HK-2 (cell line): ENCODE results near the gene PLSCR2.
"Not testable (repeated sequence)": the region's sequence is repeated elsewhere in the genome, so short reads cannot be mapped to it uniquely, and the experiment has no call there.

Experiments
- DNase-seq: peaks from one replicate; pipeline ENCODE4 v3.0.0-alpha.2; 2018; ENCODE audit not compliant: unreplicated experiment

The PLSCR2 gene

DNA sequence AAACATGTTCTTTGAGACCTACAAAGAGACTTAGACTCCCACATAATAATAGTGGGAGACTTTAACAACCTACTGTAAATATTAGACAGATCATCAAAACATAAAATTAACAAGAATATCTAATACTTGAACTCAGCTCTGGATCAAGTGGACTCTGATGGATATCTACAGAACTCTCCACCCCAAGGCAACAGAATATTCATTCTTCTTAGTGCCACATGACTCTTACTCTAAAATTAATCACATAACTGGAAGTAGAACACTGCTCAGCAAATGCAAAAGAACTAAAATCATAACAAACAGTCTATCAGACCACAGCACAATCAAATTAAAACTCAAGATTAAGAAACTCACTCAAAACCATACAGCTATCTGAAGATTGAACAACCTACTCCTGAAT lies 15.9 kb upstream of the PLSCR2 start:
- no peak for DNase-seq

DNA sequence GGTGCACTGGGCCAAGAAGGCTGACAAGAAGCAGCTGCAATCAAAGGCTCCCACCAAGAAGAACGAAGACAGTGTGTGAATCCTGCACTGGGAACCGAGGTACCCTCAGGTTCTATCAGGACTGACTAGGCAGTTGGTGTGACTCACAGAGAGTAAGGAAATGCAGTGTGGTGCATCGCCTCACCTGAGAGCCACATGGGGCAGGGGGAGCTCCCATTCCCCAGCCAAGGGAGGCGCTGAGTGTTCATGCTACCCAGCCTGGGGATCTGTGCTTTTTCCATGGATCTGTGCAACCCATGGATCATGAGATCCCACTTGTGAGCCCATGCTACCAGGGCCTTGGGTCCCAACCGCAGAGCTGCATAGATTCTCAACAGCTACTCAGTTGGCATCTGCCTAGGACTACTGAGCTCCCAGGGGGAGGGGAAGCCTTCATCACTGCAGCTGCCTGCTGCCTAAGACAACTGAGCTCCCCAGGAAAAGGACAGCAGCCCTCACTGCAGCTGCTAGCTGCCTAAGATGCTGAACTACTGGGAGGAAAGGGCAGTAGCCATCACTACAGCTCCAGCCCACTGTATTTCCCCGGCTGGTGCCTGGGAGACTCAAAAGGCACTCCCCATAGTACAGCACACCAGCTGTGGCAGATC lies 6.9 kb upstream of the PLSCR2 start:
- DNase-seq: no peak

DNA sequence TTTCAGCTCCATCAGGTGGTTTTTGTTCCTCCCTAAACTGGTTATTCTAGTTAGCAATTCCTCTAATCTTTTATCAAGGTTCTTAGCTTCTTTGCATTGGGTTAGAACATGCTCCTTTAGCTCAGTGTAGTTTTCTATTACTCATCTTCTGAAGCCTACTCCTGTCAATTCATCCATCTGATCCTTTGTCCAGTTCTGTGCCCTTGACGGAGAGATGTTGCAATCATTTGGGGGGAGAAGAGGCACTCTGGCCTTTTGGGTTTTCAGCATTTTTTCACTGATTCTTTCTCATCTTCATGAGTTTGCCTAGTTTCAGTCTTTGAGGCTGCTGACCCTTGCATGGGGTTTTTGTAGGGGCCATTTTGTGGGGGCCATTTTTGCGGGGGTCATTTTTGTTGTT lies 5.6 kb upstream of the PLSCR2 start:
- not testable (repeated sequence) for DNase-seq

DNA sequence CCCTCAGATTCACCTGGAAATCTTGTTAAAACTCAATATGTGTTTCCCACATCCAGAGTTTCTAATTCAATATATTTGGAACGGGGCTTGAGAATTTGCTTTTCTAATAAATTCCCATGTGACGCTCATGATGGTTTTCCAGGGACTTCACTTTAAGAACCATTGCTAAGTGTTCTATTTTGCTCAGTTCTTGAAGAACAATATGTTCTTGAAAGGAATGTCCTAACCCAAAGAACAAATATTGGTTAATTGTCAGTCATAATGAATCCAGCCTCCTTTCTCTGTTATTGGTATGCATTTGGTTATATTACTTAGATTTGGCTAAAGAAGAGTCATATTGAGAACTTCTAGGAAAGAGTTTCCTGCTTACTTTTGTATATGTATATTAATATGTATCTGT lies 4.4 kb upstream of the PLSCR2 start:
- no peak for DNase-seq

DNA sequence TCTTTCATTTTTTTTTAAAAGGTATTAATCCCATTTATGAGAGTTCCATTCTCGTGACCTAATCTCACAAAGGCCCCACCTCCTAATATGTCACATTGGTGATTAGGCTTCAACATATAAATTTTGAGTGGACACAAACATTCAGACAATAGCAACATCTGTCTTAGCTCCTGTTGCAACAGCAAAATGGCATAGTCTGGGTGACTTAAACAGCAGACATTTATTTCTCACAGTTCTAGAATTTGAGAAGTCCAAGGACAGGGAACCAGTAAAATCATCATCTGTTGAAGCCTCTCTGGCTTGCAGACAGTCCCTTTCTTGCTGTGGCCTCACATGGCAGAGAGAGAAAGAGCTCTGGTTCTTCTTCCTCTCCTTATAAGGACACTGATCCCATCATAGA lies 3.2 kb upstream of the PLSCR2 start:
- DNase-seq: no peak

DNA sequence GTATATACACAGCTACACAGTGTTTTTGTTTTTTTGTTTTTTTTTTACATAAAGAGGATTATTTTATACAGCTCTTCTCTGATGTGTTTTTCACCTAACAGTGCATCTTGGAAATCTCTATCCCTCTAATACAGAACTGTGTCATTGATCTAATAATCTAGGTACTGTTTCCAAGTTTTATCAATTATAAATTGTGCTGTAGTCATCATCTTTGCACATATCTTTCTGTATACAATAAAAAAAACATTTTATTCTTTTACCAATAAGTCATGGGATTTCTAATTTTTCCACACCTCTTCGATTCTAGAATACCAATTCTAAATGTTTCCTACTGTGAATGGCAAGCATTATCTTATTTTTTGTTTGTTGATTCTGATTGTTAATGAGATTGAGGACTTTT lies 1.7 kb upstream of the PLSCR2 start:
- DNase-seq: no peak

DNA sequence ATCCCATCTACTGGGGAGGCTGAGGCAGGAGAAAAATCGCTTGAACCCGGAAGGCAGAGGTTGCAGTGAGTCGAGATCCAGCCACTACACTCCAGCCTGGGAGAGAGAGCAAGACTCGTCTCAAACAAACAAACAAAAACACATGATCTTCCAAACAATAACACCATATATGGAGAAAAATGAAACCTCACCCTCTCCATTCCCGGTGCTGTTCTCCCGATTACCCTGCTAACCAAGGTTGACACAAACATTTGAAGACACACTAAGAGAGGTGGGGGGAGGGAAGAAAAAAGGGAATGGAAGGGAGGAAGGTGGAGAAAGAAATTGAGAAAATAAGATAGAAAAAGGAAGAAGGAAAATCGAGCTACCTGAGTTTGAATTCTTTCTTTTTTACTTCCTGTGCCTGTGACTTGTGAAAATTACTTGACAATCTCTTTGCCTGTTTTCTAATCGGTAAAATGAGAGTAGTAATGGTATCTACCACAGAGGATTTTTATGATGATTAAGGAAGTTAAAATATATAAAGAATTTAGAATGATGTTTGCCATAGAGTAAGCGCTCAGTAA lies 1.1 kb upstream of the PLSCR2 start:
- DNase-seq: no peak

DNA sequence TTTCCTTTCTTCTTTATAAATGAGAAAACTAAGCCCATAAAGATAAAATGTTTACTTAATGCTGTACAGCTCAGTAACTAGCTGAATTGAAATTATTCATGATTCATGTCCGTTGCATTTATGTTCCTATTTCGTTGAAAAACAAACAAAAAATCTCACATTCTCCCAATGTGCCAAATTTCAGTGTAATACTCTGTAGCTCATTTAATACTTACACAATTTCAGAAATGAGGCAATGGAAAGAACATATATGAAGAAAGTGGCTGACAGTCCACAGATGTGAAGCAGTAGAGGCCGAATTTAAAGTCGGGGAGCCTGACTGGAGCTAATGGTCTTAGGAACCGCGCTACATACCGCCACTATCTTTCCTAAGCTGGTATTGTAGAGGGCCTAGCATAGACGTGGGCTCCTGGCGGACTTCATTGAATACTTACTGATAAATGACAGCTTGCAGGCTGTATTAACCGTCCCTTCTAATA lies 651 bp downstream of the PLSCR2 start:
- DNase-seq: no peak

DNA sequence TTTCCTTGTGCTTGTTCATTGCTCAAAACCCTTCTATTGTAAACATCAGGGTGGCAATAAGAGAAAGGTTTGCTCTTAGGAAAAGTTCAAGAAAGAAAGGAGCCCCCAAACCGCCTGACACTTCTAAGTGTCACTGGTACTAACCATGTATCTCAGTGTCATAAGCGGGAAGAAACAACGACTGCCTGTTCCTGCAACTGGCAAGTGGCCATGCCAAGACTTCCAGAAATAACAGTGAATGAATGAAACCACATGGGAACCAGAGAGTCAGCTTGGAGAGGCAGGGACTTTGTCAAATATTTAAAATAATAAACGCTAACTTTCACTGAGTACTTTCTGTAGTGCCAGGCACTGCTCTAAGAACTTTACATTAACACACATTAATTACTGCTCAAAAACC lies 1.1 kb downstream of the PLSCR2 start:
- DNase-seq: no peak

DNA sequence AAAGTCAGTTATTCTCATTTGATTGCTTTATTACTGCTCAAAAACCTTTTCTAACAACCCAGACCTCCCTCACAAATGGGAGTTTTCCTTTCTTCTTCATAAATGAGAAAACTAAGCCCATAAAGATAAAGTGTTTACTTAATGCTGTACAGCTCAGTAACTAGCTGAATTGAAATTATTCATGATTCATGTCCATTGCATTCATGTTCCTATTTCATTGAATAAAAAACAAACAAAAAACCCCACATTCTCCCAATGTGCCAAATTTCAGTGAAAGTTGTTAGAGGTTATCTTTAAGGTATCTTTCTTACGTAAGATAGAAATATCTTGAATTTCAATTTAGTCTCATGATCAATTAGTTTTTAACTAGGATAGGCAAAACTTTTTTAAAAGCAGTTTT lies 2.8 kb downstream of the PLSCR2 start:
- no peak for DNase-seq

DNA sequence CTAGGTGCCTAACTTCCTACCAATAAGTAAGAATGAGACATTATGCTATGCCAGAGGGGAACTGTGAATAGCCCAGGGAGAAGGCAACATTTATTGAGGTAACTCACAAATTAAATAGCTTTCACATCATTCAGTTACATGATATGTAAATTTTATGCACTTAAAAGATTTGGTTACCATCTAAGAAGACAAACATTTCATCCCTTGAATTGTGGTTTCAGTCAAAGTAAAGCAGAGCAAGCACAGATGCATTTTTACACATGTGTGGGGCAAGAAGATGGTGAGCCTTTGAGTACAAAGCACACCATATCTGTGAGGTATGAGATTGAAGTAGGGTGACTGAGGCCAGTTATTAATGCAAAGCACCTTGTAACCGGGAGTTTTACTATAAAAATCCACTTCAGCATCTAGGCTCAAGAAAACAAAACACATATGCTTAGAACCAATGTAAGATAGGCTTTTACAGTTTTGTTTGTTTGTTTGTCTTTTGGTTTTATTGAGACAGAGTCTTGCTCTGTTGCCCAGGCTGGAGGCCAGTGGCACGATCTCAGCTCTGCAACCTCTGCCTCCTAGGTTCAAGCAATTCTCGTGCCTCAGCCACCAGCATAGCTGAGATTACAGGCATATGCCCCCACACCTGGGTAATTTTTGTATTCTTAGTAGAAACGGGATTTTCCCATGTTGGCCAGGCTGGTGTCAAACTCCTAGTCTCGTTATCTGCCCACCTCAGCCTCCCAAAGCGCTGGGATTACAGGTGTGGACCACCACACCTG lies 3.5 kb downstream of the PLSCR2 start:
- no peak for DNase-seq

DNA sequence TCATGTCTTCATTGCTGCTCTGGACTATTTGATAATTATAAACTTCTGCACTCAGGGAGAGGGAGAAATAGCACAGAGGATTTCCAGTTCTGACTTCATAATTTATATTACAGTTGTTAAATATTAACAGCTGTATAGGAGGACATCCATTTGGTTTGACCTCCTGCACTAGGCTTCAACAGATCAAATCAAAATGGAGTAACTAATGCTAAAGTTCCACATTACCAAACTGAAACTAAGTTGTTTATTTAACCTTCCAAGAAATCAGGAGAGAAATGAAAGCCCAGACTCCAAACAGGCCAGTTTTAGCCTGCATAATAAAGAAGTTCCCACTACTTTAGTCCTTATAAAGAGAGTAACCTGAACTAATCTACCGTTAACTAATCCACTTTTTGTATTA lies 4.6 kb downstream of the PLSCR2 start:
- no peak for DNase-seq

DNA sequence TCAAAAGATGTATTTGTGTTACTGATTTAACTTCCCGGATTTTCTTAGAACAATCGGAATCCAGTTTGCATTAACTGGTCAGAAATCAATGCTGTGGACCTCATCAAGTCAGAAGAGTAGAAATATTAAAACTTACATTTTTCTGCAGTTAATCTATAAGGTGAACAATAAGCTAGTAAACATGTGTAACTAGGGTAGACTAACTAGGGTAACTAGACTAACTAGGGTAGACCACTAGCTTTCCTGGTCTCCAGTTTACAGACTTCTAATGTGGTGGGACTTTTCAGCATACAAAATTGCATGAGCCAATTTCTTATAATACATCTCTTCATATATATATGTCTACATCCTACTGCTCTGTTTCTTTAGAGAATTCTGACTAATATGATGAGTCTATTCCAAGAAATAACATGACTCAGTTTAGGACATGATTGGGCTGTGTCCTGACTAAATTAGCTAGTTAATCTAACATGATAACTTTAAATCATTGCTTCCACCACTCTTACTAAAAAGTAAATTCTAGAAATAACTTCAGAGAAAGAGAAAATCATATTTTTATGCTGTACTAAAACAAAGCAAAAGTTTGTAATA lies 5.3 kb downstream of the PLSCR2 start:
- DNase-seq: no peak

DNA sequence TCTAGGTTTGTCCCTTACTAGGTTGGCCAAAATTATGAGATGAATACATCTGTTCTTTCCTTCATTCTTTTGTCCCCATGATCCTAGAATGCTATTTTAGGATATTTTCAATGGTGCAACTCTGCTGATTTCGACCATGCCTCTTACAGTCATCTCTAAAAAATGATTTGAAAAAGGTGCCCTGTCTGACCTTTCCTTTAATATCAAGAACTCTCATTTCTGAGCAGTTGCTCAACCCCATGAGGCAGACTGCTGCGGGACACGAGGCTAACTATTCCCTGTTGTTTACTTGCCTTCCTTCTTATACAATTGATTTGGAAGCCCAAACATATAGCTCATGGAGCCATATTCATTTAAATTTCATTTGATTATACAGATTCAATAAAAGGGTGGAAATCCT lies 14.6 kb downstream of the PLSCR2 start:
- no peak for DNase-seq

DNA sequence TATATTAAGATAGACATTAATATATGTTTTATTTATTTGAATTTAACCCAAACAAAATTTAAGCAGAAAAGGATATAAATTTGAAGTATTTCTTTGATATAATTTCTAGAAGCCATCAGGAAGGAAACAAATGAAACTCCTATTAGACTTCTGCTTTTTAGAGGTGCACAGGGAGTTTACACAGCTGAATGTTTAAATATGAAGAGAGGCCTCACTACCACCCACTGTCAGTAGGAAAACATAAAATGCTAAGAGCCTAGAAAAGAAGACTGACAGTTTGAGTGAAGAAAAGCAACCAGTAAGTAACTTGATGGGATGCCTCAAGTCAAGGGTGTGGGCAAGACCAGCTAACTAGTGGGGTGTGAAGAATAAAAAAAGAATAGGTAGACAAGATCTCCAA lies 19.7 kb downstream of the PLSCR2 start:
- DNase-seq: no peak

DNA sequence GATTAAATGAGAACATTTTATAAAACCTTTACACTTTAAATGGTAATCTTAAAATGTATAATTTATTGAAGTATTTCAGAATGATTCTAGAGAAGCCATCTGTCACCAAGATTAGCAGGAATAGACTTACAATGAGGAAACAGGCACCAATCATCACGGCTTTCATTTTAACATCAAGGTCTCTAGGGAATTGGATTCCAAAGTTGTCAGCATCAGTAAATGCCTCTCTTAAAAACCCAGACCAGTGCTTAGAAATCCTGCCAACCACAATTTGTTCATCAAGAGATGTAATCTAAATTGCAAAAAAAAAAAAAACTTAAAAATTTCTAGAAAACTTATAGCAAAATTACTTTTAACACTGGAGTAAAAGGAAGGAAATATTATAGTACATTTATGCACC lies 20.3 kb downstream of the PLSCR2 start:
- DNase-seq: no peak

DNA sequence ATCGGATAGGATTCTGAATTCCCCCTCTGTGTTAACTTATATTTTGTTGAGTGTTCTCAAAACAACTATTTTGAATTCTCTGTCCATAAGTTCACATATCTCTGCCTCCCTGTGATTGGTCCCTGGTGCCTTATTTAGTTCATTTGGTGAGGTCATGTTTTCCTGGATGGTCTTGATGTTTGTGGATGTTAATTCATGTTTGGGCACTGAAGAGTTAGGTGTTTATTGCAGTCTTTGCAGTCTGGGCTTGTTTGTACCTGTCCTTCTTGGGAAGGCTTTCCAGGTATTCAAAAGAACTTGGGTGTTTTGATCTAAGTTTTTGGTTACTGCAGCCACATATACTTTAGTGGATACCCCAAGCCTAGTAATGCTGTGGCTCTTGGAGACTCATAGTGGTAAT lies 23.3 kb downstream of the PLSCR2 start:
- DNase-seq: no peak

DNA sequence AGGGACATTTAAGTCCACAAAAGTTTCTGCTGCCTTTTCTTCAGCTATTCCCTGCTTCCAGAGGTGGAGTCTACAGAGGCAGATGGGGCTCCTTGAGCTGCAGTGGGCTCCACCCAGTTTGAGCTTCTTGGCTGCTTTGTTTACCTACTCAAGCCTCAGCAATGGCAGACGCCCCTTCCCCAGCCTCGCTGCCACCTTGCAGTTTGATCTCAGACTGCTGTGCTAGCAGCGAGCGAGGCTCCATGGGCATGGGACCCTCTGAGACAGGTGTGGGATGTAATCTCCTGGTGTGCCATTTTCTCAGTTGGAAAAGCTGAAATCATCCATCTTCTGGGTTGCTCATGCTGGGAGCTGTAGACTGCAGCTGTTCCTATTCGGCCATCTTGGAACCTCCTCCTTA lies 29.1 kb downstream of the PLSCR2 start:
- not testable (repeated sequence) for DNase-seq

DNA sequence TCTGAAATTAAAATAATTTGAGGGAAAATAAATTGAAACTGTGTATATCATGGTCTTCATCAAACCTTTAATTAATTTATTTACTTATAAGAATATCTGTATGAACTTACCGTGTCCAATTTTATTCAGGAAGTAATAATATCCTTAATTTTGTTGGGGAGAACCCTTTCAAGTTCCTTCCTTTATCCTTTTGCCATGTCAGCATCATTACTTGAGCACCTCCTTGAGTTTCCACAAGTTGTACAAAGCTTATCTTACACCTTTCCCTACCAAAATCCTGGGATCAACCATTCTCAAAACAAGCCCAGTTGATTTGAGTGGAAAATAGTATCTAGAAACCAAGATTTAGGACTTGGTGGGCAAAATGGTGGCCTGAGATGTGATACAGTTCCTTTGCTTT lies 37.3 kb downstream of the PLSCR2 start:
- DNase-seq: no peak

DNA sequence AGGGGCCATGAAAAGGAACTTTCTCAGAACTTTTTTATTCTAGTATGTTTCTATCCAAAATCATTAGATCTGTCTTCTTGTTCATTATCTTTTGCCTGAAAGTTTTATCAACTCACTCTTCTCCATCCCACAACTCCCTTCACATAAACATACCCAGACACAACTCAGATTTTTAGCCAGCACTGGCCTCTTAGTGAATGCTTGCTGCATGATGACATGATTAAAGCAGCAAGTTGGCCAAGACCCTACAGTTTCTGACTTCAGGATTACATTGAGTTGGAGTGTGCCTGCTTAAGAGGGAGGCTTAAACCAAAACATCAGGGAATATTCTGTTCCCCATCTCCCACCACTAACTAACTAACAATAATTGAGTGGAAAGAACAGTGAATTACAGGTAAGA lies 38.1 kb downstream of the PLSCR2 start:
- no peak for DNase-seq

DNA sequence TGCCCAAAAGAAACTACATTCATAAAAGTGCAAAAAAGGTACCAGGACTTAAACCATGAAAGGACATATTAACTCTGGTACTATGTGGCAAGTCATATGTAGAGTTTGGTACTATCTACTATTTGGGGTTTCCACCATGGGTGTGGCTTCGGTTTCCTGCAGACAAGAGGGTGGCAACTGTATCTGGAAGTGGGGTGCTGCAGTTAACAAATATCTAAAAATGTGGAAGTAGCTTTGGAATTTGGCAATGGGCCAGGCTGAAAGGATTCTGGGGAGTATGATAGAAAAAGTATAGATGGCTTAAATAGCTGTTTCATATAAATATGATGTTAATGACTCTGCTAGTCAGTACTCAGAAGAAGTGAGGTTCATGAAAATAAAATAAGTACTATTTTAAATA lies 44.0 kb downstream of the PLSCR2 start:
- DNase-seq: no peak

DNA sequence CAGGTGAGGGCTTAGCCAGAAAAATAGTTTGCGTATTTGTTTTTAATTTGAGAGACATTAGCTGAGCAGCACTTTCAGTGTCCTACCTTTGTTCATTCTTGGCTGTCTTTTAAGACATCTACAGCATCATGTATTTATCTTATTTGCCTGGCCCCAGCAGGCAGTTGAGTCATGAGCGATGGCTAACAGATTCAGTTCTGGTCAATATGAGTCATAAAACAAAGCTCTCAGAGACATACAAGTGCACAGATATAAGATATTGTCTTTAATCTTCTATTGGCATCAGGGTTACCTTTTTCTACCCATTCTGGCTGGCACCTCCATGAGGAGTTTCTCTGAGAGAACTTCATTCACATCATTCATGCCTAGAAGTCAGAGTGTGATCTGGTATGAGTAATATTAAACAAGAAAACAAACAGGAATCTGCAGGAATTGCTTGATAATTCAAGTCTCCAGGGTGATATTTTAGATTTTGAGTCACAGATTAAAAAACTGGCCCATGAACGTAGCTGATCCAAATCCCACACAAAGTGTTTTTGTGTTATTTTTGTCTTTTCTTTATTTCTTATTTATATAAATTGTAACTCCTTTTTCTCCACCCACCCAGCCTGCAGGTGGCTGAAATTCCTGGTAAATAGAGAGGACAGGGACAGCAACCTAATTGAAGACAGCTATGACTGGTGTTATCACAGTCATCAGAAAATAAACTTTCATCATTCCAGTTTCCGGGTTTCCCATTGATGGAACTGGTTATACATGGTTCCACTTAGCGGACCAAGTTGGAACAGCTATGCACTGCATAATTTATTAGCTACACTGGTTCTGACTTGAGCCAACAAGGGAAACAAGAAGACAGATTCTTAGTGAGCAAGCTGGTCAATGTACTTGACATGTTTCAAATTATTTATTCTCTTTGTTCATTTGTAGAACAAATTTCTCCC lies 47.3 kb downstream of the PLSCR2 start:
- no peak for DNase-seq
